Measurements from ENCODE around the gene TMED10. TPM values are rescaled to one million over a fixed set of nuclear protein-coding genes. Genes with fewer than 3 reads are reported as not detected.

Gene TMED10
- total RNA-seq = 469 and 535 TPM in 2 replicates

DNA sequence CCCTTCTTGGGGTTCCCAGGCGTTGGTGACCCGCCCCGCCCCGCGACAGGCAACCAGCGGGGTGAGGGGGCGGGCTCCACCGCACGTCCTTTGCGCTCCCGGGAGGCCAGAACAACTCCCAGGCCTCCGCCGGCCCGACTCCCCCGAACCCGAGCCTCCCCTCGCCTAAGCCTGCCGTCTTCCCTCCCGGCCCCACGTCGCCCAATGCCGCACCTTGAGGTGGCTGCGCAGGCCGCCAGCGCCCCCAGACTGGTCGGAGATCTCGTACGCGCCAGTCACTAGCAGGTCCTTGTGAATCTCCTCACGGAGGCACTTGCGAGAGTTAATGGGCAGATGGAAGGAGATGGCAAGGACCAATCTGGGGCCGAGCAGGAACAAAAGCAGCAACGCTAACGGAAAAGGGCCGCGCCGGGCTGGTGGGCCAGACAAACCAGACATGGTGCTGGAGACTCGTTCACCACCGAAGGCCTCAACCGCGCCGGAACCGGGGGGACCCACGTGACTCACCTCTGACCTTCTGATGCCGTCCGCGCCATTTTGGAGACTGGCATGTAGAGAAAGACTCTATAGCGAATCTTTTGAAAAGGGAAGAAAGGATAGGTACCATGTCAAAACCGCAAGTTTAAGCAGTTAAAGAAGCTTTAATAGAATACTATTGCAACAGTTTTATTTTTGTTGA, at the start of gene TMED10:
TMED10 (minus strand) TSS at position 471 of the 679 bp plus-strand sequence; CDS start at position 438, 33 bp downstream.

DNA sequence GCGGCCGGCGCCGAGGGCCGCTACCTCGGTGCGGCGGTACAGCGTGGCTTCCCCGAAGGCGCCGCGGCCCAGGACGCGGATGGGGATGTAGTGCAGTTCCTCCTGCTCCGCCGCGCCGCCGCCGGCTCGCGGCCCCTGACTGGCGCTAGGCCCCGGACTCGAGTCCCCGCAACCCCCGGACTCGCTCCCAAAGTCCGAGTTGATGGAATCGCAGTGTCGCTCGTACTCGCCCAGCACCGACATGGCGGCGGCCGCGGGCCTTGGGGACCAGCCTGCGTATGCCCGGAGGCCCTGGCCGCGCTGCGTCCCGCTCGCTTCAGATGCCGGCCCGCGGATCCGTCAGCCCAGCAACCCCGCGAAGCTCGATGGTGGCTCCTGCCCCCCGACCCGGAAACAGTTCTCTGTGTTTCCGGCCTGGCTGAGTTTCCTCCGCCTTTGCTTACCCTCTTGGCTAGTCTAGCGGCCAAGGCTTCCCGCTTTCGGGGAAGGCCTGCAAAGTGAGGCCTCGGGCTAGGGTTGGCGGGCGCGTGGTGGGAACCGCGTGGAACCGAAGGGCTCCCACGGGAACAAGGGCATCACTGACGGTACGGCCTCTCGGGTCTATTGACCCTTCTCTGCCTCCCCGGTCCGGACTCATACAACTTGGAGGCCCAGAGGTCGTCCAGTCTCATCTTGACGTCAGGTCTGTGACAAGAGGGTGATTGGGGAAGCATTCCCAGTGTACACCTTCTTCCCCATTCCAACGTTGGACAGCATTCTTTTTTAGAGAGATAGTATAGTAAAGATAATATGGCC, 49.5 kb downstream of the TMED10 start, which contains the start of gene NEK9:
NEK9 (minus strand) TSS at position 370 of the 795 bp plus-strand sequence; CDS start at position 243, 127 bp downstream.

Other genes with a start within 250 kb of the TMED10 start
- 0.60 and 1.5 TPM in 2 replicates for gene PGF, start 221.0 kb downstream of the TMED10 start, total RNA-seq
- gene EIF2B2, start 173.7 kb downstream of the TMED10 start, total RNA-seq = 31.8 and 50.7 TPM in 2 replicates
- gene MLH3, start 125.1 kb downstream of the TMED10 start, total RNA-seq = 20.0 and 25.8 TPM in 2 replicates
- gene ACYP1, start 112.6 kb downstream of the TMED10 start, total RNA-seq = 7.4 and 11.4 TPM in 2 replicates
- gene ZC2HC1C, start 107.0 kb downstream of the TMED10 start, total RNA-seq = 0.60 and 0.89 TPM in 2 replicates
- gene NEK9, start 49.6 kb downstream of the TMED10 start, total RNA-seq = 58.5 and 73.6 TPM in 2 replicates
- 3.0 and 3.9 TPM in 2 replicates for gene FOS, start 102.2 kb upstream of the TMED10 start, total RNA-seq